ENCODE results near the gene PPP6R2. TPM values are rescaled to one million over a fixed set of nuclear protein-coding genes. Genes with fewer than 3 reads are reported as not detected.

Gene PPP6R2, protein sequence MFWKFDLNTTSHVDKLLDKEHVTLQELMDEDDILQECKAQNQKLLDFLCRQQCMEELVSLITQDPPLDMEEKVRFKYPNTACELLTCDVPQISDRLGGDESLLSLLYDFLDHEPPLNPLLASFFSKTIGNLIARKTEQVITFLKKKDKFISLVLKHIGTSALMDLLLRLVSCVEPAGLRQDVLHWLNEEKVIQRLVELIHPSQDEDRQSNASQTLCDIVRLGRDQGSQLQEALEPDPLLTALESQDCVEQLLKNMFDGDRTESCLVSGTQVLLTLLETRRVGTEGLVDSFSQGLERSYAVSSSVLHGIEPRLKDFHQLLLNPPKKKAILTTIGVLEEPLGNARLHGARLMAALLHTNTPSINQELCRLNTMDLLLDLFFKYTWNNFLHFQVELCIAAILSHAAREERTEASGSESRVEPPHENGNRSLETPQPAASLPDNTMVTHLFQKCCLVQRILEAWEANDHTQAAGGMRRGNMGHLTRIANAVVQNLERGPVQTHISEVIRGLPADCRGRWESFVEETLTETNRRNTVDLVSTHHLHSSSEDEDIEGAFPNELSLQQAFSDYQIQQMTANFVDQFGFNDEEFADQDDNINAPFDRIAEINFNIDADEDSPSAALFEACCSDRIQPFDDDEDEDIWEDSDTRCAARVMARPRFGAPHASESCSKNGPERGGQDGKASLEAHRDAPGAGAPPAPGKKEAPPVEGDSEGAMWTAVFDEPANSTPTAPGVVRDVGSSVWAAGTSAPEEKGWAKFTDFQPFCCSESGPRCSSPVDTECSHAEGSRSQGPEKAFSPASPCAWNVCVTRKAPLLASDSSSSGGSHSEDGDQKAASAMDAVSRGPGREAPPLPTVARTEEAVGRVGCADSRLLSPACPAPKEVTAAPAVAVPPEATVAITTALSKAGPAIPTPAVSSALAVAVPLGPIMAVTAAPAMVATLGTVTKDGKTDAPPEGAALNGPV
- 10 to 100 TPM; 41.9 to 47.0 (median 43.6) TPM for total RNA-seq (2021; fragmentation: NEBNext Ultra II Directional; extraction: Animal tissue kit (Norgen Biotek cat#: 25700))
- long read RNA-seq, full-length matches to known transcripts, result 13 of 41 reads
- long read RNA-seq, partial matches to known transcripts, result 9 of 41 reads
- long read RNA-seq, other reads (novel, unspliced or antisense), result 19 of 41 reads

DNA sequence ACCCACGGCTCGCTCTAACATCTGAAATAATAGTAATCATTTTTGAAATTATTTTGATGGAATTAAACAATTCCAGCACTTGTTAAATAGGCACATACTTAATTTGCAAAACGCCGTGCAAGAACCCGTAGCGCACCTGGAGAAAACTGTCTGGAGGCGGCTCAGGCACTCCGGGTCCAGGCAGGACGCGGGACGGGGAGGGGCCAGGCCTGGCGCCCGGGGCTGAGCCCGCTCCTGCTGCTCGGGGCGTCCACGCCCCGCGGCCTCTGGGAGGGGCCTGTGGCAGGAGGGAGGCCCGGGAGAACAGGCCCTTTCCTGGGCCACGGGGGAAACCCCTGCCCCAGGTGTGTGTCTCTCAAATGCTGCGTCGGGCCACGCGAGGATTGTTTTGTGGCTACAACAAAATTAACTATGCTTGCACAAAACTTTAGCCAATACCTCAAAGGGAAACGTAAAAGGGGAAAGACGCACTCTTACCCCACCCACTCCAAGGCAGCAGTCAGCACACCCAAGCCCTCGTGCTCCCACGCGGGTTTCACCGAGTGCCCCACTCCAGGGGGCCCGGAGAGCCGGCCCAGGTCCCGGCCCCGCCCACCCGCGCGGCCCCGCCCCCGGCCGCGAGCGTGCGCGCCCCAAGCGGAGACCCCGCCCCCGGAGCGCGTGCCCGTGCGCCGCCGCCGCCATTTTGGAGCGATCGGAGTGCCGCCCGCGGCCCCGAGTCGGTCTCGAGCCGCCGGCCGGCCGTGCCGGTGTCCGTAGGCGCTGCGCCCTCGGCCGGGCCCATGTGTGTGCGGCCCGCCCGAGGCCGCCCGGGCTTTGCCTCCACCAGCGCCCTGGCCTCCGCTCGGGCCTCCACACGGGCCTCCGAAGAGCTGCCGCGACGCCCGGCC is at the start of gene PPP6R2:
Gene PPP6R2, plus strand, starts transcription at position 677 of the 890 bp plus-strand sequence. CDS start 50,582 bp downstream, outside the sequence.
- peak within 1 kb of the TSS; percentile 83 for H3K27ac Mint-ChIP-seq
- H3K27me3 Mint-ChIP-seq (ENCODE audit: insufficient read depth), result no peaks in the 10 kb centered on the region
- peak; percentile 49 for DNase-seq
- peak within 1 kb of the TSS; percentile 89 for H3K4me3 Mint-ChIP-seq
- peaks cover 6% of the 10 kb centered on the region; the same call in 1 of the 2 replicates for H3K4me1 Mint-ChIP-seq (ENCODE audit: low read depth)
- no peaks in the 10 kb centered on the region for H3K36me3 Mint-ChIP-seq (ENCODE audit: low read depth)
- TF ChIP-seq, protein P1, sequence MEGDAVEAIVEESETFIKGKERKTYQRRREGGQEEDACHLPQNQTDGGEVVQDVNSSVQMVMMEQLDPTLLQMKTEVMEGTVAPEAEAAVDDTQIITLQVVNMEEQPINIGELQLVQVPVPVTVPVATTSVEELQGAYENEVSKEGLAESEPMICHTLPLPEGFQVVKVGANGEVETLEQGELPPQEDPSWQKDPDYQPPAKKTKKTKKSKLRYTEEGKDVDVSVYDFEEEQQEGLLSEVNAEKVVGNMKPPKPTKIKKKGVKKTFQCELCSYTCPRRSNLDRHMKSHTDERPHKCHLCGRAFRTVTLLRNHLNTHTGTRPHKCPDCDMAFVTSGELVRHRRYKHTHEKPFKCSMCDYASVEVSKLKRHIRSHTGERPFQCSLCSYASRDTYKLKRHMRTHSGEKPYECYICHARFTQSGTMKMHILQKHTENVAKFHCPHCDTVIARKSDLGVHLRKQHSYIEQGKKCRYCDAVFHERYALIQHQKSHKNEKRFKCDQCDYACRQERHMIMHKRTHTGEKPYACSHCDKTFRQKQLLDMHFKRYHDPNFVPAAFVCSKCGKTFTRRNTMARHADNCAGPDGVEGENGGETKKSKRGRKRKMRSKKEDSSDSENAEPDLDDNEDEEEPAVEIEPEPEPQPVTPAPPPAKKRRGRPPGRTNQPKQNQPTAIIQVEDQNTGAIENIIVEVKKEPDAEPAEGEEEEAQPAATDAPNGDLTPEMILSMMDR (IDR thresholded peaks at IDR 0.05), result peak; percentile 67
- no peaks in the 10 kb centered on the region for H3K9me3 Mint-ChIP-seq

DNA sequence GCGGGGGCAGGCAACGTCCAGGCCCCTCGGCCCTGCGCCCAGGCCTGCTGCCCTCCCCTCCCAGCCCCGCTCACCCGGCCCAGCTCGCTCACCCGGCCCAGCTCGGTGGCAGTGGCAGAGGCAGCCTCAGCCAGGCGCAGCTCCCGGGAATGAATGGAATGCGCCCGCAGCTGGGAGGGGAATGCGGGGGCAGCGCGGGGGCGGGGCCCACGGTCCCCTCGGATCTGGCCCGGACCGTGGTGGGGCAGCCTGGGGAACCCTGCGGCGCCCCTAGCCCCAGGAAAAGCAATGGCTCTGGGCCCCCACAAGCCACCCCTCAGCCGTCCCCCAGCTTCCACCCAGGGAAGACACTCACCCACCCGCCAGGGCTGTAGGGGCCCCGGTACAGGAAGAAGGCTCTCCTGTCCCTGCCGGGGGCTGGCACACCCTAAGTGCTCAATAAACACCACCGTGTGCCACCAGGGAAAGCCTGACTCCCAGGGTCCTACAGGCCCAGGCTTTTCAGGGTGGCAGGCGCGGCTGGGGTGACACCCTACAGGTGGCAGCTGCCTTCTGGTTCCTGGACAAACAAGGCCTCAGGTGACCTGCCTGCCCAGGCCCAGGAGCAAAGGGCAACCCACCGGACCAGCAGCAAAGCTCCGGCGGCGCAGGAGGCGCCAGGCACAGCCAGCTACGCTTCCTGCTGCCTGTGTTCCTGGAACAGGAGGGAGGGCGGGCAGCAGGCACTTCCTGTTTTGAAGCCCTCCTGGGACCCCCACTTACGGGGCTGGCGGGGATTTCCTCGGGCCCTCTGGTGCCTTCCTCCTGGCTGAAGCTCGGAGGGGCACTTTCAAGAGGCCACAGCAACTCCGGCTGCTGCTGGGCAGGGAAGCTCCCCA is 49.4 kb upstream of the PPP6R2 start:
- Mint-ChIP-seq H3K27me3 (ENCODE audit: insufficient read depth) (peaks cover 6% of the 10 kb centered on the region; the same call in 1 of the 2 replicates), H3K4me3 (no peak overlapping the region), H3K27ac (peak overlapping the region; percentile 72), H3K36me3 (ENCODE audit: low read depth) (peaks cover 9% of the 10 kb centered on the region; the same call in 1 of the 2 replicates), H3K9me3 (no peaks in the 10 kb centered on the region), H3K4me1 (ENCODE audit: low read depth) (peaks cover 38% of the 10 kb centered on the region)
- DNase-seq, result peak; percentile 71
- TF ChIP-seq, protein P1 (IDR thresholded peaks at IDR 0.05), result no peak

DNA sequence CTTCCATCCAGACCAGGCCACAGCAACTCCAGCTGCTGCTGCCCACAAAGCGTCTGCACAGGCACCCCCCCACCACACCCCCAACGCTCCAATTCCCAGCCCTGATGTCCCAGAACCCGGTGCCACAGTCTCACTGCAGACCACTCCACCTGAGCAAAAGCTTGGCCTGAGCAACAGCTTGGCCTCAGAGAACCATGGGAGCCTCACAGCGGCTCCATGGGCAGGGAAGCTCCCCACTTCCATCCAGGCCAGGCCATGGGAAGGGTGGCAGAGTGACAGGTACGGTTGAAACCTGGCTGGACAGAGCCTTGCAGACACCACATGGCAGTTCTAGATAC is 48.8 kb upstream of the PPP6R2 start:
- peak overlapping the region; percentile 72 for H3K27ac Mint-ChIP-seq
- H3K27me3 Mint-ChIP-seq (ENCODE audit: insufficient read depth), result peaks cover 6% of the 10 kb centered on the region; the same call in 1 of the 2 replicates
- no peaks in the 10 kb centered on the region for H3K9me3 Mint-ChIP-seq
- no peak for DNase-seq
- H3K4me3 Mint-ChIP-seq, result no peak overlapping the region; the same call in 1 of the 2 replicates
- TF ChIP-seq, protein P1 (IDR thresholded peaks at IDR 0.05), result no peak
- H3K36me3 Mint-ChIP-seq (ENCODE audit: low read depth), result peaks cover 9% of the 10 kb centered on the region; the same call in 1 of the 2 replicates
- H3K4me1 Mint-ChIP-seq (ENCODE audit: low read depth), result peaks cover 38% of the 10 kb centered on the region

DNA sequence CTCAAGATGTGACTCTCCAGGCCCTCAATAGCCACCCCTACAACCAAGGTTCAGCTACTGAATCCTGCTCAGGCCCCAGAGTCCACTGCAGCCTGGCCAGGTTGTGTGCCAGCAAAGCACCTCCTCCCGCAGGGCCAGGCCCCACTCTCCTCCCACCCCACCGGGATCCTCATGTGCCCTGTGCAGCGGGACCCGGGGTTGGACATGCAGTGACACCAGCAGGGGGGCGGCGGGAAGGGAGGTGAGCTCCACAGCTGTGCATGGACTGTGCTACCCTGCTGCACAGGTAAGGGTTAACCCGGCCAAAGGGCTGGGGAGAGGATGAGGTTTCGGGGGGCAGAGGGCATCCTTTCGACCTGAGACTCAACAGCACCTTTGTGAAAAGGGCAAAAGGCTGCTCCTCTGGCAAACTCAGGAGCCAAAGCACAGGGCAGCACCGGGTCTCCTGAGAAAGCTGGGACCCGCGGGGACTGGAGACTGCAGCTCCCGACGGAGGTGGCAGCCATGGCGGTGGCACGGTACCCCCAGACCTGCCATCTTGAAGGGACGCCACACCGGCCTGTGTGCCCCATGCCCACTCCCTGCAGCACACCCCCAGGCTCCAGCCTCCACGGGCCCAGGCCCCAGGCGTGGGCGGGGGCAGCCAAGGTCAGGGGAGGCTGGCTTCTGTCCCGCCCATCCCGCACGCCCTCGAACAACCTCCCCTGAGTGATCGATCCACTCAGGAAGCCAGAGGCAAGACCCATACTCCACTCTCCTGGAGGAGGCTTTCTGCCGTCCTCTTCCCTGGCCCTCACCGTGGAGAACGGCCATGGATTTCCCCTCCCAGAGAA is 46.3 kb upstream of the PPP6R2 start:
- Mint-ChIP-seq H3K9me3 (no peaks in the 10 kb centered on the region), H3K4me1 (ENCODE audit: low read depth) (peaks cover 48% of the 10 kb centered on the region), H3K36me3 (ENCODE audit: low read depth) (peaks cover 9% of the 10 kb centered on the region; the same call in 1 of the 2 replicates), H3K4me3 (no peak overlapping the region), H3K27ac (peak overlapping the region; percentile 63; the same call in 1 of the 2 replicates), H3K27me3 (ENCODE audit: insufficient read depth) (peaks cover 6% of the 10 kb centered on the region; the same call in 1 of the 2 replicates)
- TF ChIP-seq, protein P1 (IDR thresholded peaks at IDR 0.05), result no peak
- DNase-seq, result no peak
